PFSK-1 (cell line): ENCODE measurements around the gene PTRHD1.
A peak's percentile ranks its signal among the peaks of the same experiment; 100 is the strongest.

ENCODE experiments used
- FOXP2 ChIP-seq: optimal IDR thresholded peaks from 2 replicates; pipeline ENCODE3; 2011; ENCODE audit warnings: borderline replicate concordance, control low read depth, inconsistent platforms; ENCODE audit not compliant: insufficient read depth; ENCODE audit errors: extremely low read length, extremely low read depth
- POLR2AphosphoS5 ChIP-seq: IDR thresholded peaks from 2 replicates; pipeline ENCODE4 v1.6.1; 2012; ENCODE audit warnings: low read depth, mild to moderate bottlenecking, control low read depth, low read length, moderate library complexity
- SIN3A ChIP-seq: IDR thresholded peaks from 2 replicates; pipeline ENCODE4 v1.6.1; 2012; ENCODE audit warnings: mild to moderate bottlenecking, low read length, moderate library complexity, borderline replicate concordance; ENCODE audit not compliant: insufficient read depth
- TAF1 ChIP-seq: IDR thresholded peaks from 2 replicates; pipeline ENCODE4 v1.6.1; 2012; ENCODE audit warnings: low read length, control low read depth, borderline replicate concordance; ENCODE audit not compliant: insufficient read depth
- TF ChIP-seq, protein P1 (sequence below), 2 experiments: IDR thresholded peaks; 2 replicates each; pipeline versions ENCODE4 v1.6.1 to v1.8.0; 2011 to 2012; ENCODE audit warnings: low read depth in 2 of 2, low read length in 2 of 2, control low read depth in 1 of 2, inconsistent platforms in 1 of 2, mild to moderate bottlenecking in 1 of 2, moderate library complexity in 1 of 2; ENCODE audit not compliant: insufficient read depth in 1 of 2

PTRHD1 gene

DNA sequence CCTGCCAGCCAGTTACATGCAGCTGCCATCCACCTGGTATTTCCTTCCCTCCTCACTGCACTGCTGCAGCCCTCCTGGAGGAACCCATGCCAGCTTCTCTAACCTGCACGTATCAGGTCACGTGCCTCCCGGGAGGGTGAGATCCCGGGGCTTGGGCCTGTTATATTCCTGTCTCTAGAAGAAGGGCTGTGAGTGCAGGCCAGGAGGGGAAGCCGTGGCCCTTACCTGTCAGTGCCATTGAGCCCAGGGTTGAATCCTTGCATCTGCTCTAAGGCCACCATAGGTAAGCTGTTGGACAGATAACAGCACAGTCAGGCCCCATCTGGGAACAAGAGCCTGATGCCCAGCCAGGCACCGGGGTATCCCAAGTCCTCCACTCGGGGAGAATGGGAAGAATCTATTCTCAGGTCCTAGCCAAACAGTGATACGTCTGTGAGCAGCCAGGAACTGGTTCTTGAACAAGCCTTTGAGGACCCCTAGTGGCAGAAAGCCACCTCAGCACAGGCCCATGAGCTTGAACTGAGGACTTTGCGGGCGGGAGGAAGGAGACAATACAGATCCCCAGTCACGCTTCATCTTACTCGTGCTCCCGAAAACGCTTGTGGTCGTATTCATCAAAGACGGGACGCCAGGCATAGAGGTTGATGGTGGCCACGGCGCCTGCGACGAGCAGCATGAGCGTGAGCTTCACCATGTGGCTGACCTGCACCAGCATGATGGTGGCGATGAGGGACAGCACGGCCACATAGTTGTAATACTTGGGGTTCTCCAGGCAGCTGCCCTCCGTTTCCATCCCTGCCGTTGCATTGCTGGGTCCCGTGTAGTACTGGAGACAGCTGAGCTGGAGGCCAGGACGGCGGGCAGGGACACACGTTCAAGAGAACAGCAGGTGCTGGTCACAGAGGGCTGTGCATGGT, 34.4 kb upstream of the PTRHD1 start:
- TF ChIP-seq TAF1, result no peak
- TF ChIP-seq, protein P1, sequence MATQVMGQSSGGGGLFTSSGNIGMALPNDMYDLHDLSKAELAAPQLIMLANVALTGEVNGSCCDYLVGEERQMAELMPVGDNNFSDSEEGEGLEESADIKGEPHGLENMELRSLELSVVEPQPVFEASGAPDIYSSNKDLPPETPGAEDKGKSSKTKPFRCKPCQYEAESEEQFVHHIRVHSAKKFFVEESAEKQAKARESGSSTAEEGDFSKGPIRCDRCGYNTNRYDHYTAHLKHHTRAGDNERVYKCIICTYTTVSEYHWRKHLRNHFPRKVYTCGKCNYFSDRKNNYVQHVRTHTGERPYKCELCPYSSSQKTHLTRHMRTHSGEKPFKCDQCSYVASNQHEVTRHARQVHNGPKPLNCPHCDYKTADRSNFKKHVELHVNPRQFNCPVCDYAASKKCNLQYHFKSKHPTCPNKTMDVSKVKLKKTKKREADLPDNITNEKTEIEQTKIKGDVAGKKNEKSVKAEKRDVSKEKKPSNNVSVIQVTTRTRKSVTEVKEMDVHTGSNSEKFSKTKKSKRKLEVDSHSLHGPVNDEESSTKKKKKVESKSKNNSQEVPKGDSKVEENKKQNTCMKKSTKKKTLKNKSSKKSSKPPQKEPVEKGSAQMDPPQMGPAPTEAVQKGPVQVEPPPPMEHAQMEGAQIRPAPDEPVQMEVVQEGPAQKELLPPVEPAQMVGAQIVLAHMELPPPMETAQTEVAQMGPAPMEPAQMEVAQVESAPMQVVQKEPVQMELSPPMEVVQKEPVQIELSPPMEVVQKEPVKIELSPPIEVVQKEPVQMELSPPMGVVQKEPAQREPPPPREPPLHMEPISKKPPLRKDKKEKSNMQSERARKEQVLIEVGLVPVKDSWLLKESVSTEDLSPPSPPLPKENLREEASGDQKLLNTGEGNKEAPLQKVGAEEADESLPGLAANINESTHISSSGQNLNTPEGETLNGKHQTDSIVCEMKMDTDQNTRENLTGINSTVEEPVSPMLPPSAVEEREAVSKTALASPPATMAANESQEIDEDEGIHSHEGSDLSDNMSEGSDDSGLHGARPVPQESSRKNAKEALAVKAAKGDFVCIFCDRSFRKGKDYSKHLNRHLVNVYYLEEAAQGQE (IDR thresholded peaks at IDR 0.05; ENCODE audit: insufficient read depth in 1 of 2, low read depth in 2 of 2, low read length in 2 of 2), result no peak
- TF ChIP-seq SIN3A, result no peak
- no peak for TF ChIP-seq FOXP2
- peak; percentile 35 for TF ChIP-seq POLR2AphosphoS5

DNA sequence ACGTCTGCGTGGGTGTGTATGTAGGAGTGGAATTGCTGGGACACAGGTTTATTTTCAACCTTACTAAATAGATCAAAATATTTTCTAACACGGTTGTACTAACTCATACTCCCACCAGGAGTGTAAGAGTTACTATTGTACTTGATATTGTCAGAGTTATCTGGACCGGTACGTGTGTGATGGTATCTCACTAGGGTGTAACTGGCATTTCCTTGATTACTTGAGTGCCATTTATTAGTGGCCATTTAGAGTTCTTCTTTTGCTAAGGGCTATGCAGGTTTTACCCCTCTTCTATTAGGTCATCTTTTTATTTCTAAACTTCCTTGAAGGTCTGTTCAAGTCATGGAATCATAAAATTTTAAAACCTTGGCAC, 33.6 kb upstream of the PTRHD1 start:
- TF ChIP-seq, protein P1 (IDR thresholded peaks at IDR 0.05; ENCODE audit: insufficient read depth in 1 of 2, low read depth in 2 of 2, low read length in 2 of 2), result no peak
- TF ChIP-seq TAF1, result no peak
- TF ChIP-seq FOXP2, result no peak

DNA sequence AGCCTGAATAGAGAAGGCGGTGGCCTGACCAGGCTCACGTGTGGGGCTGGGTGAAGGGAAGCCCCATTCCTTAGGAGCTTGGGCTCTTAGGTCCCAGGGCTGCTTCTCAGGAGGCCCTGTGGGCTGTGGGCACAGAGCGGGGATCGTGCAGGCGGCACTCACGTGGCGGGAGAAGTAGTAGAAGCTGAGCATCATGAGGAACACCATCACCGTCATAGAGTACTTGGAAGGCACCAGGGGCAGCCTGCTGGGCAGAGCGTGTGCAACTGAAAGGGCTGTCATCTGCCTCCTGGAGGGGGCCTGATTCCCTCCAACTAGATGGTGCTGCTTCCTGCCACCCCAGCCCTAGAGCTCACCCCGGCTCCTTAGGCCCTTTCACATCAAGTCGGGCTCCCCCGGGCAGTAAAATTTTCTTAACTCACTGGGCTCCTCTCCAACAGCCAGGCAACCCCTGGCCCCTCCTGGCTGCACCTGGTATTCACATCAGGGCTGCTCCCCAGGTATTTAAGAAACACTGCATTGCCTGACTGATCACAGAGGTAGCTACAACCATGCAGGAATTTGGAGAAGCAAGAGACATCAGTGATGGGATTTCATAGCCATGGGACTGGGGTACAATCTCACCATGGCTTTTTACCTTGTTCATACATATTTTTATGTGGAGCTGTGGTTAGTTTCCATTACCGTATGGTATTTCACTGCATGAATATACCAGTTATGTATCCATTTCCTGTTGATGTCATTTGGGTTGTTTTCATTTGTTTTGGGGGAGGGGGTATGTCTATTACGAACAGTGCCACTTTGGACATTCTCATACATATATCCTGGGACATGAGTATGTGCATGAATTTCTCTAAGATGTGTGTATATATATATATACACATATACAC, 32.9 kb upstream of the PTRHD1 start:
- TF ChIP-seq, protein P1 (IDR thresholded peaks at IDR 0.05; ENCODE audit: insufficient read depth in 1 of 2, low read depth in 2 of 2, low read length in 2 of 2), result no peak
- TF ChIP-seq TAF1 (no peak), FOXP2 (no peak), SIN3A (no peak), POLR2AphosphoS5 (peak; percentile 24; the same call in 1 of the 2 replicates)

DNA sequence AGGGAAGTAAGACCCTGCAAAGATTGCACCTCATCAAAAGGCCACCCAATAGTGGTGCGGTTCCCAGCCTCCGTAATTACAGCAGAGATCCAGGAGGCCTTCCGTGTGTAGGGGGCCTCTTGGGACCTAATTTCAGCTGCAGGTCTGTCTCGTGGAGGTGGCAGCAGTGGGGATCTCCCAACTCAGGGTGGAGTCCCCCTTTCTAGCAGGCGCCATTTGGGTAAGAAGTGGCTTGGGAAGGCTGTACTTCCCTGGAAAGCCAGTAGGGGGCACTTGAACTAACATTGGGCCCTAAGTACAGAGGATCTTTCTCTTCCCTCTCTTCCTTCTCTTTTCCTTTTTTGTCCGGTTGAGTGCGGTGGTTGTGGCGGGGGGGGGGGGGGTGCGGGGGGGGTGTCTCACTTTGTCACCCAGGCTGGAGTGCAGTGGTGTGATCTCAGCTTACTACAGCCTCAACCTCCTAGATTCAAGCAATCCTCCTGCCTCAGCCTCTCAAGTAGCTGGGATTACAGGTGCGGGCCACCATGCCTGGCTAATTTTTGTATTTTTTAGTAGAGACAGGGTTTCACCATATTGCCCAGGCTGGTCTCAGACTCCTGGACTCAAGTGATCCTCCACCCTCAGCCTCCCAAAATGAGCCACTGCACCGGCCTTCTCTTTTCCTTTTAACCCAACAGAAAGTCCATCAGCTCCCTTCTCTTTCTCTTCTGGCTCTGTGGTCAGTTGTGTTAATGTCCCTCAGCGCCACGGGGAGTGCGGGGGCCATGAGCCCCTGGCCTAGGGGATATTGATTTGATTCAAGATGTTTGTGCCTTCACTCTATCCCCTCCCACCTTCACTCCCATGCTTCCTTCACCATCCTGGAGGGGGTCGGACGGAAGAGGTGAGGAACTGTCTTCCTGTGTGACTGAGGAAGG, 32.0 kb upstream of the PTRHD1 start:
- TF ChIP-seq, protein P1 (IDR thresholded peaks at IDR 0.05; ENCODE audit: insufficient read depth in 1 of 2, low read depth in 2 of 2, low read length in 2 of 2), result no peak
- TF ChIP-seq FOXP2 (no peak), SIN3A (no peak), POLR2AphosphoS5 (no peak), TAF1 (no peak)
